ENCODE results near the gene SYNGR2.

Gene SYNGR2

DNA sequence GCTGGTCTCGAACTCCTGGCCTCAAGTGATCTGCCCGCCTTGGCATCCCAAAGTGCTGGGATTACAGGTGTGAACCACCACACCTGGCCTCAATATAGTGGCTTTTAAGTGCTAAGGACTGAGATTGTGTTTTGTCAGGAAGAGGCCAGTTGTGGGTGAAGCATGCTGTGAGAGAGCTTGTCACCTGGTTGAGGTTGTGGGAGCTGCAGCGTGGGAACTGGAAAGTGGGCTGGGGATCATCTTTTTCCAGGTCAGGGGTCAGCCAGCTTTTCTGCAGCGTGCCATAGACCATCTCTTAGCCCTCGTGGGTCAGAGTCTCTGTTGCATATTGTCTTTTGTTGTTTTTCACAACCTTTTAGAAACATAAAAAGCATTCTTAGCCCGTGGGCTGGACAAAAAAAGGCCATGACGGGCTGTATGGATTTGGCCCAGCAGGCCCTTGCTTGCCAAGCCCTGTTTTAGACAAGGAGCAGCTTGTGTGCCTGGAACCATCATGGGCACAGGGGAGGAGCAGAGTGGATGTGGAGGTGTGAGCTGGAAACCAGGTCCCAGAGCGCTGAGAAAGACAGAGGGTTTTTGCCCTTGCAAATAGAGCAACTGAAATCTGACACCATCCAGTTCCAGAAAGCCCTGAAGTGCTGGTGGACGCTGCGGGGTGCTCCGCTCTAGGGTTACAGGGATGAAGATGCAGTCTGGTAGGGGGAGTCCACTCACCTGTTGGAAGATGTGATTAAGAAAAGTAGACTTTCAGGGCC is 51.2 kb downstream of the SYNGR2 start:
- Histone ChIP-seq H3K27ac (no peak overlapping the region), H3K4me1 (peaks cover 21% of the 10 kb centered on the region)

More for the DNA sequence above, 51.2 kb downstream of the SYNGR2 start:
- Histone ChIP-seq H3K4me3 (no peak overlapping the region), H3K9ac (no peak overlapping the region), H3K27me3 (no peaks in the 10 kb centered on the region), H3K4me2 (no peak overlapping the region), H3K9me3 (no peaks in the 10 kb centered on the region), H3K36me3 (peaks cover 83% of the 10 kb centered on the region), H4K20me1 (peaks cover 35% of the 10 kb centered on the region; the same call in 1 of the 2 replicates)
- no peak for TF ChIP-seq Cebpa-rat (IDR thresholded peaks at IDR 0.05)

Data from BLaER1 (cell line).